ENCODE data around the gene TPP1. TPM values are rescaled to one million over a fixed set of nuclear protein-coding genes. Genes with fewer than 3 reads are reported as not detected.

TPP1 gene
- total RNA-seq, 1 donor from 2014 or later: 37.7 TPM

DNA sequence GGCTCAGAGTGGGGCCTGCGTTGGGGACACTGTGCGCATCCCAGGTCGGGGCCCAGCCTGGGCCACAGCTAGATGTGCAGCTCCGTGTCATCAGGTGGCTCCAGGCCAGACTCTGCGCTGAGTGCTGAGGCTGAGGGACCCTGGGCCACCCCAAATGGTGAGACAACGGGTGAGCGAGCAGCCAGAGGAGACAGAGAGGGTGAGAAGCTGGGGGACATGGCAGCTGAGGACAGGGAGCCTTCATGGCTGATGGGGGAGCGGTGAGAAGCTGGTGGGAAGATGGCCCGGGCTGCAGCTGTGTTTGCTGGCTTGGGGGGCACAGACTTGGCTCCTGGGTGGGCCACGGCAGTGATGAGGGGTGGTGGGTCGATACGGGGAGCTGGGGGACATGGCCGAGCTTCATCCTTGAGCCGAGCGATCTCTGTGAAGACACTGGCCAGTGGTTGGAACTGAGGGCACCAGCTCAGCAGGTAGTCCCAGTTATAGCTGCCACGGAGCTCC, 2.5 kb upstream of the TPP1 start:
- H3K36me3 Mint-ChIP-seq (ENCODE audit: unreplicated experiment): peaks cover 7% of the 10 kb centered on the region
- H3K27ac Mint-ChIP-seq (ENCODE audit: unreplicated experiment): no peak overlapping the region
- H3K9me3 Mint-ChIP-seq (ENCODE audit: unreplicated experiment): no peaks in the 10 kb centered on the region
- no peaks in the 10 kb centered on the region for H3K4me1 Mint-ChIP-seq (ENCODE audit: low read depth, unreplicated experiment)
- TF ChIP-seq, protein P1, sequence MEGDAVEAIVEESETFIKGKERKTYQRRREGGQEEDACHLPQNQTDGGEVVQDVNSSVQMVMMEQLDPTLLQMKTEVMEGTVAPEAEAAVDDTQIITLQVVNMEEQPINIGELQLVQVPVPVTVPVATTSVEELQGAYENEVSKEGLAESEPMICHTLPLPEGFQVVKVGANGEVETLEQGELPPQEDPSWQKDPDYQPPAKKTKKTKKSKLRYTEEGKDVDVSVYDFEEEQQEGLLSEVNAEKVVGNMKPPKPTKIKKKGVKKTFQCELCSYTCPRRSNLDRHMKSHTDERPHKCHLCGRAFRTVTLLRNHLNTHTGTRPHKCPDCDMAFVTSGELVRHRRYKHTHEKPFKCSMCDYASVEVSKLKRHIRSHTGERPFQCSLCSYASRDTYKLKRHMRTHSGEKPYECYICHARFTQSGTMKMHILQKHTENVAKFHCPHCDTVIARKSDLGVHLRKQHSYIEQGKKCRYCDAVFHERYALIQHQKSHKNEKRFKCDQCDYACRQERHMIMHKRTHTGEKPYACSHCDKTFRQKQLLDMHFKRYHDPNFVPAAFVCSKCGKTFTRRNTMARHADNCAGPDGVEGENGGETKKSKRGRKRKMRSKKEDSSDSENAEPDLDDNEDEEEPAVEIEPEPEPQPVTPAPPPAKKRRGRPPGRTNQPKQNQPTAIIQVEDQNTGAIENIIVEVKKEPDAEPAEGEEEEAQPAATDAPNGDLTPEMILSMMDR (IDR thresholded peaks at IDR 0.05; ENCODE audit: partially characterized antibody, unreplicated experiment): no peak
- no peaks in the 10 kb centered on the region for H3K27me3 Mint-ChIP-seq (ENCODE audit: unreplicated experiment)
- no peak overlapping the region for H3K4me3 Mint-ChIP-seq (ENCODE audit: unreplicated experiment)
- no peak for DNase-seq

DNA sequence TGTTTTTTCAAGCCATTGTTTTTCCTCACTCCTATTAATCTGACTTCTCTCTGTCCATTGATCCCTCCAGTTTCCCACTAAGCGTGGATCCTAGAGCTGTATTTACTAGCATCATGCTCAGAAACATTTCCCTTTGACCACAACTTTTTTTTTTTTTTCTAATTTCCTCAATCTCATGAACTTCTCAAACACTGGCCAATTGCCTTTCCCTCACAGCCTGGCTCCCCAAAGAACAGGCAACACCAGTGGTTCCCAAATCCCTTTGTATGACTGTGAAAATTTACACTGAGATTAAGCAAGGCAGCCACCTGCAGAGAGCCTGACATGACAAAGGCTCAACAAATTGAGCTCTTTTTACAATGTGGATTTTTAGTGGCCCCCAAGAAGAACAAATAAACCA, 1.4 kb upstream of the TPP1 start:
- Mint-ChIP-seq H3K27ac (ENCODE audit: unreplicated experiment) (no peak overlapping the region), H3K9me3 (ENCODE audit: unreplicated experiment) (no peaks in the 10 kb centered on the region), H3K4me3 (ENCODE audit: unreplicated experiment) (no peak overlapping the region), H3K36me3 (ENCODE audit: unreplicated experiment) (peaks cover 7% of the 10 kb centered on the region), H3K4me1 (ENCODE audit: low read depth, unreplicated experiment) (no peaks in the 10 kb centered on the region), H3K27me3 (ENCODE audit: unreplicated experiment) (no peaks in the 10 kb centered on the region)
- TF ChIP-seq, protein P1 (IDR thresholded peaks at IDR 0.05; ENCODE audit: partially characterized antibody, unreplicated experiment): no peak
- DNase-seq: no peak

DNA sequence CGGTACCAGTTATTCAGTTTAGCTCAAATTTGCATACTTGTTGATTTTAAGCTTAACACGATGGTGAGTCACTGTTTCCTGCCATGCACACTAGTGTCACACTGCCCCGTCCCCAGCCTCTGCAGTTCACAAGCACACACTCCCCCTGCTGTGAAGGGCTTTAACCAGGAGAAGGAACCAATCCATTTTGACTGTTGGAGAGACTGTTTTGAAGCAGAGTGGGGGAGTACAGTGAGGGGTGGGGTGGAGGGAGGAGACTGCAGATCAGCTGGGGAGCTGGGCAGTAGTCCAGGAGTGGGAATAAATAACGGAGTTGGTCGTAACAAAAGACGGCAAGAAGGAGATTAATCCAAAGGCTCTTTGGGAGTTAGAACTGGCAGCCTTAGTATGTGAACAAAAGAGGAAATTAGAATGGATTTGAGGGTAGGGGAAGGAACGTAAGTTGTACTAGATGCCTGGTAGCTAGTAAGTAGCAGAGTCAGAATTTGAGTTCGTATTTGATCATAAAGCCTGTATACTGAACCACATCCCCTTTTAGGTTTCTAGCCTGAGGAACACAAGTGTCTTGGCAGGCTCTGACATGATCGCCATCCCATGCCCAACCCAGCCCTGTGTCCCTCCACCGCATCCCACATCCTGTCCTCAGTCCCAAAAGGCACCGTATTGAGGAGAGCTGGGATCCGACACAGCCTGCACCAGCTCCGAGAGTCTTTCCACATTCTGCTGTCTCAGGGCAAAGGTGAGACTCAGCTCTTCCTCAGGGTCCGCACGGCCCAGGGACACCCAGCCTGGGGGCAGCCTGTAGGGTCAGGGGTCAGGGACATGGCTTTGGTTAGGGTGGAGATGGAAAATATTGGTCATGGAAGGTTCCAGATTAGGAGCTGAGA, 862 bp downstream of the TPP1 start:
- no peak overlapping the region for H3K4me3 Mint-ChIP-seq (ENCODE audit: unreplicated experiment)
- H3K9me3 Mint-ChIP-seq (ENCODE audit: unreplicated experiment): no peaks in the 10 kb centered on the region
- H3K36me3 Mint-ChIP-seq (ENCODE audit: unreplicated experiment): no peaks in the 10 kb centered on the region
- DNase-seq: no peak
- TF ChIP-seq, protein P1 (IDR thresholded peaks at IDR 0.05; ENCODE audit: partially characterized antibody, unreplicated experiment): no peak
- no peaks in the 10 kb centered on the region for H3K4me1 Mint-ChIP-seq (ENCODE audit: low read depth, unreplicated experiment)
- no peak overlapping the region for H3K27ac Mint-ChIP-seq (ENCODE audit: unreplicated experiment)
- peaks cover 2% of the 10 kb centered on the region for H3K27me3 Mint-ChIP-seq (ENCODE audit: unreplicated experiment)

DNA sequence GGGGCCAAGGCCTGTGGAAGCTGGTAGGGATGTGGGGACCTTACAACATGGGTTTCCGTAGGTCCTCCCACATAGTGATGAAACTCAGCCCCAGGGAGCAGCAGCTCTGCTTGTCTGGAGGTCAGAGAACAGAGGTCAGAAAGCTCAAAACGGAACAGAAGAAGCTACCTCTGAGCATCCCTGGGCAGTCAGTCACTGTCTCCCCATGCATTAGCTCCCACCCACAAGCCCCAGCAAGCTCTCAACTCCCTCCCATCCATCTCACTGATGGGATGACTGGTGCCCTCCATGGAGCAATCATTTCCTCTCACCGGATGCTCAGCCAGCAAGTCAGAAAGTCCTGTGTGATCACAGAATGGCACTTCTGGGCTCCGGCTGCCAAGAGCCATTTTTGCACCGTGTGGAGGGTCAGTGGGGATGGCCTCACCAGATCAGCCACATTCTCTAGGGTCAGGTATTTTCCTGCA, 1.9 kb downstream of the TPP1 start:
- TF ChIP-seq, protein P1 (IDR thresholded peaks at IDR 0.05; ENCODE audit: partially characterized antibody, unreplicated experiment): no peak
- H3K27me3 Mint-ChIP-seq (ENCODE audit: unreplicated experiment): peaks cover 2% of the 10 kb centered on the region
- H3K4me3 Mint-ChIP-seq (ENCODE audit: unreplicated experiment): no peak overlapping the region
- no peaks in the 10 kb centered on the region for H3K36me3 Mint-ChIP-seq (ENCODE audit: unreplicated experiment)
- no peak overlapping the region for H3K27ac Mint-ChIP-seq (ENCODE audit: unreplicated experiment)
- no peaks in the 10 kb centered on the region for H3K9me3 Mint-ChIP-seq (ENCODE audit: unreplicated experiment)
- H3K4me1 Mint-ChIP-seq (ENCODE audit: low read depth, unreplicated experiment): no peaks in the 10 kb centered on the region
- DNase-seq: no peak
